HepG2 (cell line): ENCODE data around the gene GPS1. TPM values are rescaled to one million over a fixed set of nuclear protein-coding genes. Genes with fewer than 3 reads are reported as not detected.

Experiments
- AKAP8 ChIP-seq: sonication (generic); formaldehyde crosslinking; IDR thresholded peaks from 2 replicates; pipeline ENCODE4 v1.5.1; 2020; ENCODE audit warnings: mild to moderate bottlenecking, missing genetic modification reagents
- DNMT1 ChIP-seq: sonication (generic); formaldehyde crosslinking; IDR thresholded peaks from 2 replicates; pipeline ENCODE4 v1.5.1; 2020; ENCODE audit warnings: mild to moderate bottlenecking, missing genetic modification reagents
- NFE2L2 ChIP-seq: fragments of 150-350 bp; IDR thresholded peaks from 2 replicates; pipeline ENCODE4 v1.6.1; 2014; ENCODE audit warnings: low read length
- PAF1 ChIP-seq: IDR thresholded peaks from 2 replicates; pipeline ENCODE4 v1.6.1; 2016; ENCODE audit warnings: missing genetic modification reagents, missing compliant biosample characterization
- SMARCE1 ChIP-seq: fragments of 450-650 bp; IDR thresholded peaks from 2 replicates; pipeline ENCODE4 v1.6.1; 2017; ENCODE audit warnings: borderline replicate concordance
- SNAPC2 ChIP-seq: sonication (generic); formaldehyde crosslinking; IDR thresholded peaks from 2 replicates; pipeline ENCODE4 v1.8.1; 2022; ENCODE audit warnings: mild to moderate bottlenecking, missing genetic modification reagents
- TGIF2 ChIP-seq: IDR thresholded peaks from 2 replicates; pipeline ENCODE4 v1.6.1; 2016; ENCODE audit warnings: control low read depth, missing compliant biosample characterization
- ZFP36L1 ChIP-seq: sonication (generic); formaldehyde crosslinking; IDR thresholded peaks from 2 replicates; pipeline ENCODE4 v1.8.0; 2022; ENCODE audit warnings: mild to moderate bottlenecking, missing genetic modification reagents, moderate library complexity
- ZFY ChIP-seq: sonication (generic); formaldehyde crosslinking; IDR thresholded peaks from 2 replicates; pipeline ENCODE4 v1.4.0; 2020; ENCODE audit warnings: missing genetic modification reagents
- ZNF207 ChIP-seq: fragments of 450-650 bp; IDR thresholded peaks from 2 replicates; pipeline ENCODE4 v1.6.1; 2016; ENCODE audit warnings: antibody characterized with exemption, borderline replicate concordance
- ZNF263 ChIP-seq: sonication (generic); formaldehyde crosslinking; IDR thresholded peaks from 2 replicates; pipeline ENCODE4 v1.4.0; 2020; ENCODE audit warnings: missing genetic modification reagents
- ZNF766 ChIP-seq: sonication (generic); formaldehyde crosslinking; IDR thresholded peaks from 2 replicates; pipeline ENCODE4 v1.5.0; 2020; ENCODE audit warnings: missing genetic modification reagents, borderline replicate concordance
- ZNF768 ChIP-seq: sonication (generic); formaldehyde crosslinking; IDR thresholded peaks from 2 replicates; pipeline ENCODE4 v1.4.0; 2020; ENCODE audit warnings: missing genetic modification reagents
- ZNF775 ChIP-seq: sonication (generic); formaldehyde crosslinking; IDR thresholded peaks from 2 replicates; pipeline ENCODE4 v1.4.0; 2020; ENCODE audit warnings: missing genetic modification reagents, mild to moderate bottlenecking, moderate library complexity, borderline replicate concordance
- ZSCAN31 ChIP-seq: sonication (generic); formaldehyde crosslinking; IDR thresholded peaks from 2 replicates; pipeline ENCODE4 v1.5.0; 2020; ENCODE audit warnings: low read depth, mild to moderate bottlenecking, missing genetic modification reagents
- ZSCAN9 ChIP-seq: IDR thresholded peaks from 2 replicates; pipeline ENCODE4 v1.6.1; 2016; ENCODE audit warnings: borderline replicate concordance
- polyA plus RNA-seq, 8 experiments: library from polyadenylated mRNA; depleted of rRNA in 3 of 8; stranded (reverse) in 7 of 8; unstranded in 1 of 8; fragments of >200 nt; fragmentation: Illumina TruSeq in 4 of 8; extraction: Trizol in 4 of 8; gene quantifications; 2 replicates each; pipeline versions ENCODE4 v1.2.1 to v1.2.3, GENCODE V29; 2011 to 2016; ENCODE audit warnings: low read depth in 4 of 8, missing spikeins in 1 of 8, mixed read lengths in 1 of 8; ENCODE audit not compliant: insufficient read depth in 1 of 8
- total RNA-seq, 5 experiments: library from RNA; depleted of rRNA; stranded (reverse); fragments of >200 nt; fragmentation: Illumina TruSeq; extraction: Trizol; gene quantifications; 2 replicates each; pipeline ENCODE4 v1.2.3, GENCODE V29; 2016; ENCODE audit warnings: low read depth in 1 of 5
- TF ChIP-seq, protein P1 (sequence below): sonication (generic); formaldehyde crosslinking; IDR thresholded peaks from 2 replicates; pipeline ENCODE4 v1.4.0; 2020; ENCODE audit warnings: missing genetic modification reagents
- TF ChIP-seq, protein P2 (sequence below): sonication (generic); formaldehyde crosslinking; IDR thresholded peaks from 2 replicates; pipeline ENCODE4 v1.4.0; 2020; ENCODE audit warnings: missing genetic modification reagents
- TF ChIP-seq, protein P3 (sequence below): sonication (generic); formaldehyde crosslinking; conservative IDR thresholded peaks from 2 replicates; pipeline ENCODE4 v1.4.0; 2020; ENCODE audit warnings: missing genetic modification reagents

The GPS1 gene
- total and polyA plus RNA-seq, 2 of the 13 experiments (the other 11 are each of a cell fraction or from before 2014, with no cell fraction given), result 124 to 128 TPM

DNA sequence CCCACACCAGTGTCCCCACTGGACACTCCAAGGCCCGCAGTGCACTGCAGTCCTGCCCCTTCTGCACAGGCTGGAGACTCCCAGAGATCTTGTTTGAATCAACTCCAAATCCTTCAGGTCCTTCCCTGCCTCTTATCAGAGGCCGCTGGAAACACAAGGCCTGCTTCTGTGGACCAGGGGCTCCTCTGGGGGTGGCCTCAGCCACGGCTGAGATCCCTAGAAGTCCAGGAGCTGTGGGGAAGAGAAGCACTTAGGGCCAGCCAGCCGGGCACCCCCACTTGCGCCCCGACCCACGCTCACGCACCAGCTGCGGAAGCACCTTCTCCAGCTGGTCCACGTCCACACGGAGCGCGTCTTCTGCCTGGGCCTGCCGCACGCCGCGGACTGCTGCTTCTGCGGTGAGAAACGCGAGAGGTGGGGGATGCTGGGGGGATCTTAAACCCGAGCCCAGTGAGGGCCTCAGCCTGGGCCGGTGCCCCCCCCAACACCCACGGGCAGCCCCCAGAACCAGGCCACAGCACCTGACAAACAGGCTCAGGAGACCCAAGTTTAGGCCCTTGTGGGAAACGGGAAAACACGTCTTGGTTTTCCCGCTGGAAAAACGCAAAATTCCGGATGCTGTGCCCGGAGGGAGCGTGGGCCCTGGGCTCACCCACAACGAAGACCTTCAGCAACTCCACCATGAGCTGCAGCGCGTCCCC lies 32.6 kb upstream of the GPS1 start (continued):
- TF ChIP-seq, protein P1, sequence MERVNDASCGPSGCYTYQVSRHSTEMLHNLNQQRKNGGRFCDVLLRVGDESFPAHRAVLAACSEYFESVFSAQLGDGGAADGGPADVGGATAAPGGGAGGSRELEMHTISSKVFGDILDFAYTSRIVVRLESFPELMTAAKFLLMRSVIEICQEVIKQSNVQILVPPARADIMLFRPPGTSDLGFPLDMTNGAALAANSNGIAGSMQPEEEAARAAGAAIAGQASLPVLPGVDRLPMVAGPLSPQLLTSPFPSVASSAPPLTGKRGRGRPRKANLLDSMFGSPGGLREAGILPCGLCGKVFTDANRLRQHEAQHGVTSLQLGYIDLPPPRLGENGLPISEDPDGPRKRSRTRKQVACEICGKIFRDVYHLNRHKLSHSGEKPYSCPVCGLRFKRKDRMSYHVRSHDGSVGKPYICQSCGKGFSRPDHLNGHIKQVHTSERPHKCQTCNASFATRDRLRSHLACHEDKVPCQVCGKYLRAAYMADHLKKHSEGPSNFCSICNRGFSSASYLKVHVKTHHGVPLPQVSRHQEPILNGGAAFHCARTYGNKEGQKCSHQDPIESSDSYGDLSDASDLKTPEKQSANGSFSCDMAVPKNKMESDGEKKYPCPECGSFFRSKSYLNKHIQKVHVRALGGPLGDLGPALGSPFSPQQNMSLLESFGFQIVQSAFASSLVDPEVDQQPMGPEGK, result peak; percentile 48
- TF ChIP-seq DNMT1 (0 out of 2 replicates have a peak, but pooled peaks have one; percentile 50), SMARCE1 (no peak), ZSCAN9 (CRISPR knock-in tag) (no peak), NFE2L2 (no peak), ZSCAN31 (CRISPR knock-in tag) (no peak), PAF1 (peak; percentile 36; the same call in 1 of the 2 replicates), AKAP8 (CRISPR knock-in tag) (peak; percentile 100), TGIF2 (CRISPR knock-in tag) (0 out of 2 replicates have a peak, but pooled peaks have one; percentile 1), ZFY (peak; percentile 21), ZNF768 (CRISPR knock-in tag) (no peak), ZNF775 (CRISPR knock-in tag) (no peak), ZNF263 (CRISPR knock-in tag) (no peak), SNAPC2 (no peak), ZNF766 (0 out of 2 replicates have a peak, but pooled peaks have one; percentile 33), ZFP36L1 (CRISPR knock-in tag) (no peak), ZNF207 (no peak)
- TF ChIP-seq, protein P2, sequence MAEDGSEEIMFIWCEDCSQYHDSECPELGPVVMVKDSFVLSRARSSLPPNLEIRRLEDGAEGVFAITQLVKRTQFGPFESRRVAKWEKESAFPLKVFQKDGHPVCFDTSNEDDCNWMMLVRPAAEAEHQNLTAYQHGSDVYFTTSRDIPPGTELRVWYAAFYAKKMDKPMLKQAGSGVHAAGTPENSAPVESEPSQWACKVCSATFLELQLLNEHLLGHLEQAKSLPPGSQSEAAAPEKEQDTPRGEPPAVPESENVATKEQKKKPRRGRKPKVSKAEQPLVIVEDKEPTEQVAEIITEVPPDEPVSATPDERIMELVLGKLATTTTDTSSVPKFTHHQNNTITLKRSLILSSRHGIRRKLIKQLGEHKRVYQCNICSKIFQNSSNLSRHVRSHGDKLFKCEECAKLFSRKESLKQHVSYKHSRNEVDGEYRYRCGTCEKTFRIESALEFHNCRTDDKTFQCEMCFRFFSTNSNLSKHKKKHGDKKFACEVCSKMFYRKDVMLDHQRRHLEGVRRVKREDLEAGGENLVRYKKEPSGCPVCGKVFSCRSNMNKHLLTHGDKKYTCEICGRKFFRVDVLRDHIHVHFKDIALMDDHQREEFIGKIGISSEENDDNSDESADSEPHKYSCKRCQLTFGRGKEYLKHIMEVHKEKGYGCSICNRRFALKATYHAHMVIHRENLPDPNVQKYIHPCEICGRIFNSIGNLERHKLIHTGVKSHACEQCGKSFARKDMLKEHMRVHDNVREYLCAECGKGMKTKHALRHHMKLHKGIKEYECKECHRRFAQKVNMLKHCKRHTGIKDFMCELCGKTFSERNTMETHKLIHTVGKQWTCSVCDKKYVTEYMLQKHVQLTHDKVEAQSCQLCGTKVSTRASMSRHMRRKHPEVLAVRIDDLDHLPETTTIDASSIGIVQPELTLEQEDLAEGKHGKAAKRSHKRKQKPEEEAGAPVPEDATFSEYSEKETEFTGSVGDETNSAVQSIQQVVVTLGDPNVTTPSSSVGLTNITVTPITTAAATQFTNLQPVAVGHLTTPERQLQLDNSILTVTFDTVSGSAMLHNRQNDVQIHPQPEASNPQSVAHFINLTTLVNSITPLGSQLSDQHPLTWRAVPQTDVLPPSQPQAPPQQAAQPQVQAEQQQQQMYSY (CRISPR knock-in tag), result no peak
- TF ChIP-seq, protein P3, sequence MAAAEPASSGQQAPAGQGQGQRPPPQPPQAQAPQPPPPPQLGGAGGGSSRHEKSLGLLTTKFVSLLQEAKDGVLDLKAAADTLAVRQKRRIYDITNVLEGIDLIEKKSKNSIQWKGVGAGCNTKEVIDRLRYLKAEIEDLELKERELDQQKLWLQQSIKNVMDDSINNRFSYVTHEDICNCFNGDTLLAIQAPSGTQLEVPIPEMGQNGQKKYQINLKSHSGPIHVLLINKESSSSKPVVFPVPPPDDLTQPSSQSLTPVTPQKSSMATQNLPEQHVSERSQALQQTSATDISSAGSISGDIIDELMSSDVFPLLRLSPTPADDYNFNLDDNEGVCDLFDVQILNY (CRISPR knock-in tag), result no peak
